Gastroesophageal sphincter (tissue), 4 donors: ENCODE data around the gene NAB1. TPM values are rescaled to one million over a fixed set of nuclear protein-coding genes. Genes with fewer than 3 reads are reported as not detected.

Experiments used
- ATAC-seq: fragments of 150-250 bp; one replicate; pipeline ENCODE4 v1.9.1; 2016; ENCODE audit warnings: mild to moderate bottlenecking, moderate library complexity
- H3K27ac ChIP-seq, 4 donors: fragments of 200-600 bp; sonication (generic) in 3 of 4; 1 replicate in 3 of 4; 2 replicates in 1 of 4; pipeline ENCODE4 v1.5.1; 2016 to 2019
- H3K27me3 ChIP-seq: fragments of 200-600 bp; sonication (generic); one replicate; pipeline ENCODE4 v1.5.1; 2019
- H3K36me3 ChIP-seq, 2 donors: fragments of 200-600 bp; sonication (generic); one replicate each; pipeline ENCODE4 v1.5.1; 2019; ENCODE audit warnings: control low read depth in 1 of 2
- H3K4me1 ChIP-seq, 3 donors: fragments of 200-600 bp; sonication (generic); 1 replicate in 2 of 3; 2 replicates in 1 of 3; pipeline ENCODE4 v1.5.1; 2016 to 2019; ENCODE audit warnings: control low read depth in 2 of 3
- H3K4me3 ChIP-seq, 2 donors: fragments of 200-600 bp; sonication (generic); one replicate each; pipeline ENCODE4 v1.5.1; 2019; ENCODE audit warnings: mild to moderate bottlenecking in 1 of 2, moderate library complexity in 1 of 2
- H3K9me3 ChIP-seq, 3 donors: fragments of 200-600 bp; sonication (generic); one replicate each; pipeline ENCODE4 v1.5.1; 2017 to 2019; ENCODE audit warnings: control low read depth in 2 of 3
- EP300 ChIP-seq: sonication (generic); formaldehyde crosslinking; IDR thresholded peaks from one replicate; pipeline ENCODE4 v1.6.1; 2017; ENCODE audit warnings: antibody characterized with exemption, mild to moderate bottlenecking
- POLR2A ChIP-seq, 2 donors: fragments of 450-650 bp; IDR thresholded peaks; one replicate each; pipeline ENCODE4 v1.6.1; 2017; ENCODE audit warnings: antibody characterized with exemption in 2 of 2, mild to moderate bottlenecking in 2 of 2, moderate library complexity in 1 of 2
- POLR2AphosphoS5 ChIP-seq: sonication (generic); formaldehyde crosslinking; IDR thresholded peaks from one replicate; pipeline ENCODE4 v1.6.1; 2017; ENCODE audit warnings: antibody characterized with exemption
- WGBS, 2 donors: methylation state at CpG; one replicate each; pipeline ENCODE4 v1.1.5; 2018; ENCODE audit warnings: low coverage in 1 of 2; 5-methylcytosine and 5-hydroxymethylcytosine counted together
- total RNA-seq, 4 donors: library from RNA; depleted of rRNA; stranded (reverse); fragments of >200 nt; gene quantifications; one replicate each; pipeline ENCODE4 v1.1.0, GENCODE V29; 2016
- TF ChIP-seq, protein P1 (sequence below), 4 experiments: fragments of 200-600 bp in 2 of 4; fragments of 450-650 bp in 2 of 4; sonication (generic) in 1 of 4; IDR thresholded peaks; one replicate each; pipeline ENCODE4 v1.5.1; 2017 to 2019; ENCODE audit warnings: antibody characterized with exemption in 4 of 4, mild to moderate bottlenecking in 2 of 4, moderate library complexity in 2 of 4

Gene NAB1
- total RNA-seq, 4 donors from 2014 or later, result 50.9 to 98.5 (median 73.8) TPM

GRCh38 chr2:190695739-190696138, 46.9 kb downstream of the NAB1 start:
- Histone ChIP-seq H3K27ac (no peak overlapping the region), H3K4me3 (no peak overlapping the region), H3K36me3 (peaks cover 0 to 27% of the 10 kb centered on the region in 2 donors), H3K4me1 (no peaks in the 10 kb centered on the region), H3K27me3 (no peaks in the 10 kb centered on the region), H3K9me3 (no peaks in the 10 kb centered on the region)
- ATAC-seq, result no peak
- WGBS, 2 donors, result 93 to 97% methylated on average over 4 of the region's 4 CpGs
- no peak for TF ChIP-seq POLR2AphosphoS5
- TF ChIP-seq, protein P1, sequence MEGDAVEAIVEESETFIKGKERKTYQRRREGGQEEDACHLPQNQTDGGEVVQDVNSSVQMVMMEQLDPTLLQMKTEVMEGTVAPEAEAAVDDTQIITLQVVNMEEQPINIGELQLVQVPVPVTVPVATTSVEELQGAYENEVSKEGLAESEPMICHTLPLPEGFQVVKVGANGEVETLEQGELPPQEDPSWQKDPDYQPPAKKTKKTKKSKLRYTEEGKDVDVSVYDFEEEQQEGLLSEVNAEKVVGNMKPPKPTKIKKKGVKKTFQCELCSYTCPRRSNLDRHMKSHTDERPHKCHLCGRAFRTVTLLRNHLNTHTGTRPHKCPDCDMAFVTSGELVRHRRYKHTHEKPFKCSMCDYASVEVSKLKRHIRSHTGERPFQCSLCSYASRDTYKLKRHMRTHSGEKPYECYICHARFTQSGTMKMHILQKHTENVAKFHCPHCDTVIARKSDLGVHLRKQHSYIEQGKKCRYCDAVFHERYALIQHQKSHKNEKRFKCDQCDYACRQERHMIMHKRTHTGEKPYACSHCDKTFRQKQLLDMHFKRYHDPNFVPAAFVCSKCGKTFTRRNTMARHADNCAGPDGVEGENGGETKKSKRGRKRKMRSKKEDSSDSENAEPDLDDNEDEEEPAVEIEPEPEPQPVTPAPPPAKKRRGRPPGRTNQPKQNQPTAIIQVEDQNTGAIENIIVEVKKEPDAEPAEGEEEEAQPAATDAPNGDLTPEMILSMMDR (IDR thresholded peaks at IDR 0.05), result no peak
- no peak for TF ChIP-seq EP300
- TF ChIP-seq POLR2A (IDR thresholded peaks at IDR 0.05), result no peak

DNA sequence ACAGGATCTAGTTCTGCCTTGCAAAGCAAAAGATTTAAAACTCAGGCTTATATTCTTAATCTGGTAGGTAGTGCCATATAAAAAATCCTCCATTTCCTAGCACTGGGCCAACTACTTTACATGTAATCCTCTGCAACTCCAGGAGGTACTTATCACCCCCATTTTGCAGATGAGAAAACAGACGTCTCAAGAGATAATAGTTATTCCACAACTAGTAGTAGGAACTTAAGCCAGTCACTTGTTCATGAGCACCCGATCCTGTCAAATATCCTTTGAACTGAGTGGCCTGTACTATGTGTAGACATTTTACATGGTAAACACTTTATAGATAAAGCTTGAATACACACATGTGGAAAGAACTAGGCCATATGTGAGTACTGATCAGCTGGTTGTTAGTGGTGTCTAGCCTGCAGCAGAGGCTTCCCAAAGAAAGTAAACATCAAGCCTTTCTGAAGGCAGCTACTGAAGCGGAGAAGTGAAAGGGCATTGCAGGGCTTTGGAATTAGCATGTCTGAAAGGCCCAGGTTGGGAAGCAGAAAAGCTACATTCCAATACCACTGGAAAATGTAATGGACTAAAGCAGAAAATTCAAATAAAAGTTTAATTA, 48.0 kb downstream of the NAB1 start:
- WGBS, 2 donors, result 69 to 88% methylated on average over 1 to 3 of the region's 3 CpGs

DNA sequence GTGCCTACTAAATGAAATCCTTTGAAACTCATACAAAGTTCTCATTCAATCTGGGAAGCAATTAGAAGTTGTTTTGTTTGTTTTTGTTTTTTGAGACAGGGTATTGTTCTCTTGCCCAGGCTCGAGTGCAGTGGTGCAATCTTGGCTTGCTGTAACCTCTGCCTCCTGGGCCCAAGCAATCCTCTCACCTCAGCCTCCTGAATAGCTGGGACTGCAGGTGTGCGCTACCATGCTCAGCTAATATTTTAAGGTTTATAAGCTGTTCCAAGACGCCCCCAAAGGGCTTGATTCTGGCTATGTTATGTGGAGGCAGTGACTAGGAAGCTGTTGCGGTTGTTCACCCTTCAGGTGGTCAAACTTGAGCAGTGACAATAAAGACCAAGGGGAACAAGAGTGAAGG, 48.5 kb downstream of the NAB1 start:
- Histone ChIP-seq H3K27me3 (no peaks in the 10 kb centered on the region), H3K9me3 (no peaks in the 10 kb centered on the region), H3K4me1 (no peaks in the 10 kb centered on the region), H3K4me3 (no peak overlapping the region), H3K27ac (no peak overlapping the region), H3K36me3 (peaks cover 0 to 10% of the 10 kb centered on the region in 2 donors)
- WGBS, 2 donors, result 75 to 100% methylated on average over 1 of the region's 4 CpGs
- ATAC-seq, result no peak
- TF ChIP-seq POLR2AphosphoS5, result no peak
- TF ChIP-seq, protein P1 (IDR thresholded peaks at IDR 0.05), result no peak
- TF ChIP-seq POLR2A (IDR thresholded peaks at IDR 0.05), result no peak
- TF ChIP-seq EP300, result no peak

More for the DNA sequence above, 48.0 kb downstream of the NAB1 start:
- Histone ChIP-seq H3K27me3 (no peaks in the 10 kb centered on the region), H3K4me1 (no peaks in the 10 kb centered on the region), H3K27ac (no peak overlapping the region), H3K4me3 (no peak overlapping the region), H3K36me3 (peaks cover 0 to 15% of the 10 kb centered on the region in 2 donors), H3K9me3 (no peaks in the 10 kb centered on the region)
- ATAC-seq, result no peak
- no peak for TF ChIP-seq EP300
- TF ChIP-seq, protein P1 (IDR thresholded peaks at IDR 0.05), result no peak
- TF ChIP-seq POLR2A (IDR thresholded peaks at IDR 0.05), result no peak
- no peak for TF ChIP-seq POLR2AphosphoS5

DNA sequence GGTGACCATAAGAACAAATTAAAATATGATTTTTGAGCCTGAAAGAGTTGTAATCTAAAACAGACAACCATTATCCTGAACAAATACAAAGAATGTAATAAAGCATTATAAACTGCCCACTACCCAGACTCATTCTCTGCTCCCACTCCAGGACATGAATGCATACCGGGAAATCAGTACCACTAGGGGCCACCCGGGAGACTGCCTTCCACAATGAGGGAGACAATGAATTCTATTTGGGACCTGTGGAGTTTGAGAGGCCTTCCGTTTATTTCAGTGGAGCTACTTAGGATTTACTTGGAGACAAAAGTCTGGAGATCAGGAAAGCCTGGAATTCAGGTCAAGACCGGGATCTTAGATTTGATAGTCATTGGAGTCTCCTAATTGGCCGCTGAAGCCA, 50.0 kb downstream of the NAB1 start:
- no peaks in the 10 kb centered on the region for H3K9me3 ChIP-seq
- H3K4me3 ChIP-seq, result no peak overlapping the region
- no peaks in the 10 kb centered on the region for H3K27me3 ChIP-seq
- no peak for TF ChIP-seq POLR2A (IDR thresholded peaks at IDR 0.05)
- no peak for TF ChIP-seq EP300
- no peak for ATAC-seq
- no peaks in the 10 kb centered on the region for H3K36me3 ChIP-seq
- no peaks in the 10 kb centered on the region for H3K4me1 ChIP-seq
- 57% methylated on average over 3 to 5 of the region's 5 CpGs for WGBS, 2 donors
- no peak overlapping the region for H3K27ac ChIP-seq

DNA sequence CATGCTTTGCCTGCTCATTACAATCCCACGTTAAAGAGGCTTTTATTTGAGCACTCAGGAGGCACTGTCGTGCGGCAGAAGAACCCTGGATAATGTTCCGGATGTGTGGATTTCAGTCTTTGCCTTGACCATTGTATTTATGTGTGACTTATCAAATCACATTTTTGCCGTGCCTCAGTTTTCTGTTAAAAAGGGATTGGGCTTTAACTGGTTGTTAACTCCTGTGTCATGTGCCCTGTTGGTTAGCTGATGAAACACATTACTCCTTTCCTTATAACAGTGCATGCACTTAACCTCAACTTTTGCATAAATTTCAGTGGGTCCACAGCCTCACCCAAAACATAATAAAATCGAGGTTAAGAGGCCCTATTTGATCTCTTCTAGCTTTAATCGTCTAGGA, 52.7 kb downstream of the NAB1 start:
- H3K9me3 ChIP-seq, result no peaks in the 10 kb centered on the region
- no peak overlapping the region for H3K4me3 ChIP-seq
- TF ChIP-seq, protein P1 (IDR thresholded peaks at IDR 0.05), result no peak
- no peak for TF ChIP-seq EP300
- TF ChIP-seq POLR2A (IDR thresholded peaks at IDR 0.05), result no peak
- TF ChIP-seq POLR2AphosphoS5, result no peak
- ATAC-seq, result no peak
- no peaks in the 10 kb centered on the region for H3K27me3 ChIP-seq
- H3K27ac ChIP-seq, result no peak overlapping the region
- H3K4me1 ChIP-seq, result no peaks in the 10 kb centered on the region
- H3K36me3 ChIP-seq, result no peaks in the 10 kb centered on the region
- WGBS, 2 donors, result 64 to 83% methylated on average over 6 to 7 of the region's 7 CpGs
